GM18951 (cell line): Measurements from ENCODE around the gene DUSP1.
"Not testable (repeated sequence)": the region's sequence is repeated elsewhere in the genome, so short reads cannot be mapped to it uniquely, and the experiment has no call there.

ENCODE experiments used
- POLR2A ChIP-seq: IDR thresholded peaks from 4 replicates; pipeline ENCODE4 v1.6.1; 2011; ENCODE audit warnings: mild to moderate bottlenecking; ENCODE audit not compliant: insufficient read length, insufficient read depth; ENCODE audit errors: extremely low read depth
- in situ Hi-C: fragments of 300-500 bp; cut with MboI; formaldehyde crosslinking; loops from one replicate; pipeline ENCODE4 v1.12.0; 2022; ENCODE audit warnings: low sequenced_read_pairs, mixed read lengths, inconsistent platforms; ENCODE audit not compliant: unreplicated experiment

The DUSP1 gene

DNA sequence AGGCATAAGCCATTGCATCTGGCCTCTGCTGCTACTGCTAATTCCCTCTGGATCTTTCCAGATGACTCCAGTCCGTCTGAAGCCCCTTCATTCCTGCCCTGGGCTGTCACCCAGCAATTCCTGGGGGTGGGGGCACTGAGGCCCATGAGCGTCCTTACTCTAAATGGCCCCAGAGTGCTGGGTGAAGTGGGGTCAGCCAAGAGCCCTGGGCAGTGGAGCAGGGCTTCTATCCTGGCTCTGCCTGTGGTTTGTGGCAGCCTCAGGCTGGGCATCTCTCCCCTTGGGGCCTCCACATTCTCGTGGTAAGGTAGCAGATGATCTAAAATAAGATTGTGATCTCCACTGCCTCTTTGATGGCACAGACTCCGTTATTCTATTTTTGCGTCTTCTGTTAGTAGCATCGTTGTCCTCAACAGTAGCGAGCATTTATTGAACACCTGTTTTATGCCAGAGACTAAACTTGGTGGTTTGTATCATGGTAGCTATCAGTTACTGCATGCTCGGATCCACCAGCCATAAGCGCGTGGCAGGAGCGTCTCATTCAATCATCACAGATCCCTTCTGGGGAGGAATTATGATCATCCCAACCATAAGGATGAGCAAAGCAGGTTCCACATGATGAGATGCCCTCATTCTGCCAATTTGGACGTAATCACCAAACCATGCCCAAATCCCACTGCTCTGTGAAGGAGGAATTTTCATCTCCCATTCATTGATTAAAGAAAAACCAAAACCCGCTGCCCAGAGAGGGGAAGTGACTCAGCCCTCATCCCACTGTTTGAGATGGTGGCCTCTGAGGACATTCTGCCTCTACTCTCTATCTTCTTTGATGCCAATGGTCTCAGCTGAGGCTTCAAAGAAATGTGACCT lies 21.9 kb upstream of the DUSP1 start:
- in situ Hi-C loops = no loop called here
- no peak for TF ChIP-seq POLR2A

GRCh38 chr5:172791726-172792445 lies 20.9 kb upstream of the DUSP1 start:
- no peak for TF ChIP-seq POLR2A
- in situ Hi-C loops = no loop called here

- in situ Hi-C loops = no loop called here
- no peak for TF ChIP-seq POLR2A
Measured at GRCh38 chr5:172791286-172791685, 20.3 kb upstream of the DUSP1 start.

DNA sequence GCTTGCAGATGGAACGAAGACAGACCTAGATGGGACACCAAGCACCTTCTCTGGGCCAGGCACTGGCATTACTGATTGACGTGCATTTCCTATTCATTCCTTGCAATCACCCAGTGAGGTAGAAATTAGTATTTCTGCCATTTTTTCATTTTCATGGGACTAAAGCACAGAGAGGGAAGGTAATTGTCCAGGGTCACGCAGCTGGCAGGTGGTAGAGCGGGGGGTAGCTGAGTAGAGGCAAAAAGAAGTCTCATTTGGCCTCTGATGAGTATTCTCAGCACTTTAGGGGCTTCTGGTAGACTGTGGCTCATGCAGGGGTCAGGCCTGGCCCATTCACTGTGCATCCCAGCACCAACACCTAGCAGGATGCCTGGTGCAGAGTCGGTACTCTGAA lies 19.5 kb upstream of the DUSP1 start:
- in situ Hi-C loops = no loop called here
- no peak for TF ChIP-seq POLR2A

GRCh38 chr5:172789687-172790495 lies 18.9 kb upstream of the DUSP1 start:
- in situ Hi-C loops = no loop called here
- TF ChIP-seq POLR2A = no peak

DNA sequence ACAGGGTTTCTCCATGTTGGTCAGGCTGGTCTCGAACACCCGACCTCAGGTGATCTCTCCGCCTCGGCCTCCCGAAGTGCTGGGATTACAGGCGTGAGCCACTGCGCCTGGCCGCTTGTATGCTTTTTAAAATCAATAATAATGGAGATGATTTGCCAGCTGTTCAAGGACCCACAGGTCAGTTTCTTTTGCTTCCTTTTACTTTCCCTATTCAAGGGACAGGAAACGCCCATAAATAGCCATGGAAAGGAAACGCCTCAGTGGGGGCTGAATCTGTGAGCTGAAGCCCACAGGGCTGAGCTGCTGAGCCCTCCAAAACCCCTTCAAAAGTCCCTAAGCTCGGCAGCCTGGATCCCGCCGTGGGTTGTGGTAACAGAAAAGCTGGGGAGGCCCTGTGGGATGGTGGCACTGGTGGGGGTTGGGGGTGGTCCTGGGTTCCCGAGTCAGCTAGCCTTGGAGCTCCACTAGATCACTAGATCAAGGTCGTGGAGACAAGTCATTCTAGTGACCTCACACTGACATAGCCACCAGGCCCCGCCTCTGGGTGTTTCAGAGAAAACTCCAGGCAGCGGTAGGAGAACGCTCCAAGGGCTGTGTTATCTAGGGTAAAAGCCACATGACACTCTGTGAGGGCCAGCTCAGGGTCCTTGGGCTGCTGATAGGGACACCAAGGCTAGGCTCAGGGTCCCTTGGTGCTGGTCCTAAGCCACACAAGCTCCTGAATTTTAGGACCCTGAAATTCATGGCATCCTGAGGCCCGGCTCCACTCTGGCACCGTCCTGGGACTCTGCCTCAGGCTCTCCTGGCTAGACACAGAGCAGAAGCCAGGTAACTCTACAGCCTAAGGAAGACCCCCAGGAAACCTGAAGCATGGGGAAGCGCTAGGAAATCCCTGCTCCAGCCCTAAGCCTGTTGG lies 18.0 kb upstream of the DUSP1 start:
- no peak for TF ChIP-seq POLR2A
- in situ Hi-C loops = no loop called here

- in situ Hi-C loops = not testable (repeated sequence)
Measured at GRCh38 chr5:172787538-172787937, 16.5 kb upstream of the DUSP1 start.

GRCh38 chr5:172786736-172787462 lies 15.9 kb upstream of the DUSP1 start:
- in situ Hi-C loops = no loop called here
- no peak for TF ChIP-seq POLR2A

GRCh38 chr5:172785429-172786088 lies 14.6 kb upstream of the DUSP1 start:
- no peak for TF ChIP-seq POLR2A
- in situ Hi-C loops = no loop called here

GRCh38 chr5:172784162-172784561 lies 13.2 kb upstream of the DUSP1 start:
- in situ Hi-C loops = not testable (repeated sequence)

DNA sequence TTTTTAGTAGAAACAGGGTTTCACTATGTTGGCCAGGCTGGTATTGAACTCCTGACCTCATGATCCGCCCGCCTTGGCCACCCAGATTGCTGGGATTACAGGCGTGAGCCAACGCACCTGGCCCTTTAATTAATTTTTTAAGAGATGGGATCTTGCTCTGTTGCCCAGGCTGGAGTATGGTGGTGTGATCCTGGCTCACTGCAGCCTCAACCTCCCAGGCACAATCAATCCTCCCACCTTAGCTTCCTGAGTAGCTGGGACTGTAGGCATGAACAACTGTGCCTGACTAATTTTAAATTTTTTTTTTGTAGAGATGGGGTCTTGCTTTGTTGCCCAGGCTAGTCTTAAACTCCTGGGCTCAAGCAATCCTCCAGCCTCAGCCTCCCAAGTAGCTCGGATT lies 12.3 kb upstream of the DUSP1 start:
- in situ Hi-C loops = not testable (repeated sequence)
